HepG2 (cell line): ENCODE data around the gene TEX47. TPM values are rescaled to one million over a fixed set of nuclear protein-coding genes. Genes with fewer than 3 reads are reported as not detected.

ENCODE experiments used
- ATAC-seq: fragments of 200-7000 bp; cut with Tn5 transposase; 3 replicates; pipeline ENCODE4 v1.9.1; 2020; ENCODE audit warnings: mild to moderate bottlenecking, moderate library complexity
- BruUV-seq: library from RNA; stranded (reverse); fragments of 400-500 nt; replicated peaks from 2 replicates; lab custom pipeline; 2021; lab: Mats Ljungman, UMichigan
- CTCF ChIA-PET: fragments of 300-600 bp; formaldehyde crosslinking; extraction: SDS; loops from one replicate; lab custom pipeline; 2021; ENCODE audit warnings: low total read pairs, inconsistent platforms, low intra/inter-chr PET ratio; lab: Yijun Ruan, JAX
- POLR2A ChIA-PET: fragments of 350-600 bp; sonication (Branson Sonifier 250); formaldehyde crosslinking; loops from one replicate; lab custom pipeline; 2020; ENCODE audit warnings: antibody characterized with exemption, inconsistent platforms; lab: Yijun Ruan, JAX
- DNase-seq: peaks from one replicate; pipeline ENCODE4 v3.0.0-alpha.2; 2015; ENCODE audit warnings: low spot score
- FAIRE-seq: peaks from 3 replicates; lab custom pipeline; 2011; peaks lifted over from hg19 to GRCh38; lab: Jason Lieb, UNC
- H2AFZ ChIP-seq: one replicate; pipeline ENCODE4 v1.6.1; 2011; ENCODE audit warnings: low read length, inconsistent platforms
- H3K27ac ChIP-seq: fragments of 300-600 bp; 3 replicates; pipeline ENCODE4 v1.8.0; 2011; ENCODE audit warnings: mixed run types, mild to moderate bottlenecking, mixed read lengths, low read length, inconsistent platforms; ENCODE audit not compliant: insufficient read depth; ENCODE audit errors: extremely low read length
- H3K27me3 ChIP-seq, 2 experiments: fragments of 200-600 bp in 1 of 2; 2 replicates in 1 of 2; 3 replicates in 1 of 2; pipeline versions ENCODE4 v1.6.0 to v1.8.0; 2011; ENCODE audit warnings: low read length in 2 of 2, mild to moderate bottlenecking in 2 of 2, moderate library complexity in 2 of 2, inconsistent platforms in 1 of 2; ENCODE audit not compliant: insufficient read depth in 2 of 2, control insufficient read depth in 1 of 2
- H3K36me3 ChIP-seq, 2 experiments: fragments of 200-600 bp in 1 of 2; replicated peaks in 1 of 2; 2 replicates in 1 of 2; 3 replicates in 1 of 2; pipeline versions ENCODE4 v1.5.1 to v1.8.0; 2011; ENCODE audit warnings: low read length in 2 of 2, inconsistent platforms in 1 of 2; ENCODE audit not compliant: insufficient read depth in 2 of 2, control insufficient read depth in 1 of 2
- H3K4me1 ChIP-seq: 2 replicates; pipeline ENCODE4 v1.5.1; 2012; ENCODE audit warnings: low read length, inconsistent platforms; ENCODE audit not compliant: insufficient read depth
- H3K4me2 ChIP-seq: 2 replicates; pipeline ENCODE4 v1.6.0; 2011; ENCODE audit warnings: low read depth, low read length, inconsistent platforms
- H3K4me3 ChIP-seq, 3 experiments: fragments of 200-600 bp in 1 of 3; sonication (generic), shearing (Covaris generic) in 1 of 3; replicated peaks in 1 of 3; 2 replicates each; pipeline ENCODE4 v1.5.1; 2011 to 2016; ENCODE audit warnings: low read length in 3 of 3, inconsistent platforms in 2 of 3, low read depth in 2 of 3, mild to moderate bottlenecking in 2 of 3, control low read depth in 1 of 3, mixed read lengths in 1 of 3; ENCODE audit not compliant: insufficient read depth in 1 of 3
- H3K79me2 ChIP-seq: one replicate; pipeline ENCODE4 v1.6.1; 2011; ENCODE audit warnings: low read length, inconsistent platforms; ENCODE audit not compliant: insufficient read depth
- H3K9ac ChIP-seq: 2 replicates; pipeline ENCODE4 v1.6.0; 2011; ENCODE audit warnings: mild to moderate bottlenecking, low read depth, low read length, inconsistent platforms; ENCODE audit not compliant: insufficient read depth
- H3K9me3 ChIP-seq: 2 replicates; pipeline ENCODE4 v1.5.1; 2012; ENCODE audit warnings: mild to moderate bottlenecking, low read length
- H4K20me1 ChIP-seq: 2 replicates; pipeline ENCODE4 v1.6.0; 2011; ENCODE audit warnings: inconsistent platforms, mild to moderate bottlenecking, low read length, moderate library complexity; ENCODE audit not compliant: insufficient read depth
- ATF7 ChIP-seq, 2 experiments: fragments of 450-650 bp in 1 of 2; sonication (generic) in 1 of 2; formaldehyde crosslinking in 1 of 2; IDR thresholded peaks; 2 replicates each; pipeline versions ENCODE4 v1.4.0 to v1.6.1; 2016 to 2020; ENCODE audit warnings: antibody characterized with exemption in 1 of 2, mild to moderate bottlenecking in 1 of 2, missing genetic modification reagents in 1 of 2
- BRCA1 ChIP-seq: sonication (generic); formaldehyde crosslinking; IDR thresholded peaks from 2 replicates; pipeline ENCODE4 v1.4.0; 2020; ENCODE audit warnings: missing genetic modification reagents
- DR1 ChIP-seq: sonication (generic); formaldehyde crosslinking; IDR thresholded peaks from 2 replicates; pipeline ENCODE4 v1.8.0; 2021; ENCODE audit warnings: mild to moderate bottlenecking, missing genetic modification reagents, inconsistent platforms
- GLI4 ChIP-seq: sonication (generic); formaldehyde crosslinking; IDR thresholded peaks from 2 replicates; pipeline ENCODE4 v1.5.1; 2020; ENCODE audit warnings: missing genetic modification reagents, mild to moderate bottlenecking, moderate library complexity, borderline replicate concordance
- KLF15 ChIP-seq: sonication (generic); formaldehyde crosslinking; IDR thresholded peaks from 2 replicates; pipeline ENCODE4 v1.8.1; 2023; ENCODE audit warnings: borderline replicate concordance, mild to moderate bottlenecking, inconsistent platforms, missing genetic modification reagents, mixed read lengths
- SOX5 ChIP-seq: IDR thresholded peaks from 2 replicates; pipeline ENCODE4 v1.6.1; 2016; ENCODE audit warnings: borderline replicate concordance
- ZNF17 ChIP-seq: sonication (generic); formaldehyde crosslinking; IDR thresholded peaks from 2 replicates; pipeline ENCODE4 v1.5.0; 2020; ENCODE audit warnings: mild to moderate bottlenecking, missing genetic modification reagents
- ZNF414 ChIP-seq: sonication (generic); formaldehyde crosslinking; IDR thresholded peaks from 2 replicates; pipeline ENCODE4 v1.5.0; 2020; ENCODE audit warnings: missing genetic modification reagents
- ZNF747 ChIP-seq: sonication (generic); formaldehyde crosslinking; IDR thresholded peaks from 2 replicates; pipeline ENCODE4 v1.8.1; 2023; ENCODE audit warnings: missing genetic modification reagents, mild to moderate bottlenecking, borderline replicate concordance
- WGBS: methylation state at CpG from one replicate; pipeline ENCODE4 v1.1.6; 2017; ENCODE audit warnings: low lambda C conversion rate; 5-methylcytosine and 5-hydroxymethylcytosine counted together
- in situ Hi-C: cut with HindIII; loops from 2 replicates; pipeline ENCODE4 v1.10.0; 2017; ENCODE audit warnings: low pct_unique_long_range_greater_than_20kb; ENCODE audit not compliant: extremely low pct_ligation_motif_present
- intact Hi-C: fragments of 100-400 bp; cut with micrococcal nuclease; formaldehyde crosslinking; loops from one replicate; pipeline ENCODE4 v1.10.0; 2022; ENCODE audit not compliant: unreplicated experiment
- polyA plus RNA-seq, 8 experiments: library from polyadenylated mRNA; depleted of rRNA in 3 of 8; stranded (reverse) in 7 of 8; unstranded in 1 of 8; fragments of >200 nt; fragmentation: Illumina TruSeq in 4 of 8; extraction: Trizol in 4 of 8; gene quantifications; 2 replicates each; pipeline versions ENCODE4 v1.2.1 to v1.2.3, GENCODE V29; 2011 to 2016; ENCODE audit warnings: low read depth in 4 of 8, missing spikeins in 1 of 8, mixed read lengths in 1 of 8; ENCODE audit not compliant: insufficient read depth in 1 of 8
- total RNA-seq, 5 experiments: library from RNA; depleted of rRNA; stranded (reverse); fragments of >200 nt; fragmentation: Illumina TruSeq; extraction: Trizol; gene quantifications; 2 replicates each; pipeline ENCODE4 v1.2.3, GENCODE V29; 2016; ENCODE audit warnings: low read depth in 1 of 5
- TF ChIP-seq, protein P1 (sequence below): sonication (generic); formaldehyde crosslinking; conservative IDR thresholded peaks from 2 replicates; pipeline ENCODE4 v1.8.0; 2022; ENCODE audit warnings: low read depth, missing genetic modification reagents

TEX47 gene
- total and polyA plus RNA-seq, 2 of the 13 experiments (the other 11 are each of a cell fraction or from before 2014, with no cell fraction given) = not detected

DNA sequence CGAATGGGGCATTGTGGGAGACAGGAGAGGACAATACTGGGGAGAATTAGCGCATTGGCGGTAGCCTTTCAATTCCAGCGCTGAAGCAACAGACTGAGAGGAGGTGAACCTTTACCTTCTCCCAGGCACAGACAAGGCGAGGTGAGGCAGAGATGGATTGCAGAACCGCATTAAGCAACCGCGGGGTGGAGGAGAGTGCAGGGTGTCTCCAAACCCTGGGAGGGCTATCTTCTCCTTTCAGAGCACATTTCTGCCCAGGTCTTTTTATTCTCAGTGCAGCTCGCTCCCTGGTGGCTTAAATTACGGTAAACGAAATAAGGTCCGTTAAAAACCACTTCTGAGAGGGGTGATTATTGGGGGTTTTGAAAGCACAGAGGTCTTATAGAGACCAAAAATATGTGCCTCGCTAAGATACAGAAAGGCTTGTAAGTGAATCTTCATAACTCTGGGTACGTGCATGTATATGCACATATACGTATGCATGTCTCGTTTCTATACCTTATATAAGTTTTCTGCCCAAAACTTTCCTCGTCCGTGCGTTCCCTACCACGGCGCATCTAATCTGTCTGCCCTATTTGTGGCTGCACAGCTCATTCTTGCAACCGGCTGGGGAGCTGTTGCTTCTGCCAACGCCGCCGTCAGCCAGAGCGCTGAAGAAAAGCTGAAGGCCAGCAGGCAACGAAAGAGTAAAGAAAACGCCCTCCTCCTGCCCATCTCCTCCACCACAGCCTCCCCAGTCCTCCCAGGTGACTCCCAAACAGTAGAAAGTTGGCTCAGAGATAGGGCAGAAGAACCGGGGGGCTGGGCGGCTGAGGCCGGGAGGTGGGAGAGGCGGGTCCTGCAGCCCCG lies 36.9 kb downstream of the TEX47 start (continued):
- TF ChIP-seq KLF15 (no peak), BRCA1 (CRISPR knock-in tag) (no peak), DR1 (no peak), ZNF17 (CRISPR knock-in tag) (no peak), ZNF747 (CRISPR knock-in tag) (no peak), SOX5 (CRISPR knock-in tag) (no peak), GLI4 (no peak)
- TF ChIP-seq, protein P1, sequence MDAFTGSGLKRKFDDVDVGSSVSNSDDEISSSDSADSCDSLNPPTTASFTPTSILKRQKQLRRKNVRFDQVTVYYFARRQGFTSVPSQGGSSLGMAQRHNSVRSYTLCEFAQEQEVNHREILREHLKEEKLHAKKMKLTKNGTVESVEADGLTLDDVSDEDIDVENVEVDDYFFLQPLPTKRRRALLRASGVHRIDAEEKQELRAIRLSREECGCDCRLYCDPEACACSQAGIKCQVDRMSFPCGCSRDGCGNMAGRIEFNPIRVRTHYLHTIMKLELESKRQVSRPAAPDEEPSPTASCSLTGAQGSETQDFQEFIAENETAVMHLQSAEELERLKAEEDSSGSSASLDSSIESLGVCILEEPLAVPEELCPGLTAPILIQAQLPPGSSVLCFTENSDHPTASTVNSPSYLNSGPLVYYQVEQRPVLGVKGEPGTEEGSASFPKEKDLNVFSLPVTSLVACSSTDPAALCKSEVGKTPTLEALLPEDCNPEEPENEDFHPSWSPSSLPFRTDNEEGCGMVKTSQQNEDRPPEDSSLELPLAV = no peak

- 0 out of 2 replicates have a peak, but pooled peaks have one; percentile 10 for TF ChIP-seq ATF7 (IDR thresholded peaks at IDR 0.05)
- TF ChIP-seq ATF7 (CRISPR knock-in tag; IDR thresholded peaks at IDR 0.05) = no peak
- no peak for TF ChIP-seq ZNF414 (CRISPR knock-in tag)
- TF ChIP-seq, all 625 proteins: peak for 1
- H3K4me3 ChIP-seq = no peak overlapping the region
- H3K36me3 ChIP-seq = no peaks in the 10 kb centered on the region
- DNase-seq (no peak), ATAC-seq (no peak), FAIRE-seq (no peak)
- no peak overlapping the region for H3K27ac ChIP-seq
- CTCF ChIA-PET = no interaction called here
- H4K20me1 ChIP-seq = no peaks in the 10 kb centered on the region
- POLR2A ChIA-PET = no interaction called here
- 16% methylated on average over 2 of the region's 2 CpGs for WGBS
- no peak overlapping the region for H2AFZ ChIP-seq
- intact Hi-C loops = no loop called here
- no peaks in the 10 kb centered on the region for H3K9me3 ChIP-seq
- BruUV-seq = no TSS peak
- H3K9ac ChIP-seq = no peak overlapping the region
- in situ Hi-C loops = no loop called here
- H3K4me1 ChIP-seq = no peaks in the 10 kb centered on the region
- H3K4me2 ChIP-seq = no peak overlapping the region
- no peaks in the 10 kb centered on the region for H3K79me2 ChIP-seq
- H3K27me3 ChIP-seq = peaks cover 0 to 22% of the 10 kb centered on the region in 2 experiments; a peak in 2 of 5 replicates
These were observed 38.2 kb downstream of the TEX47 start for GRCh38 chr7:88757371-88757770.
